ENCODE measurements around the gene ESR1. TPM values are rescaled to one million over a fixed set of nuclear protein-coding genes. Genes with fewer than 3 reads are reported as not detected.
A peak's percentile ranks its signal among the peaks of the same experiment; 100 is the strongest.

Gene ESR1
- total and polyA plus RNA-seq, 2 donors (not counting 3 experiments of a cell fraction or from before 2014, with no cell fraction given), result 0.01 TPM; not detected in 1

DNA sequence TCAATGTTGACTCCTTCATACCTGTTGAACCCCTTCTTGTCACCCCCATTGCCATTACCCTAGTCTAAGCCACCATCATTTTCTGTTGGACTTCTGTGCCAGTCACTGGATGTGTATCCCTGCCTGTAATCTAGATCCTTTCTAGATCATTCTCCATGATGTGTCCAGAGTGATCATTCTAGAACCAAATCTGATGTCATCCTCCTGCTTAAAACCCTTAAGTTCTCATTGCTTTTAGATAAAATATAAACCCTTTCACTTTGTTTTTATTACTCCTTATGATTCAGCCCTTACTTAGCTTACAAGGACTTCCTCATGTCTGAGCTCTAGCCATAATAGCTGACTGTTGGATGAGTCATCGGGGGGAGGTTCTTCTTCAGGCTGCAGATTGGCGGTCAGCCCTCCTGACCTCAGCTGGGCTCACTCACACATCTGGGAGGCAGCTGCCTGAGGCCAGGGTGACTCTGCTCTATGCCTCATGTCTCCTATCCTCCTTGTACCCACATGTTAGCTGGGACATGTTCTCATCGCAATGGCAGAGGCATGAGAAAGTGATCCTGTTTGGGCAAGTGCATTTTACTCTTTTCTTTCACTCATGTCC lies 287.6 kb downstream of the ESR1 start:
- TF ChIP-seq, protein P1, sequence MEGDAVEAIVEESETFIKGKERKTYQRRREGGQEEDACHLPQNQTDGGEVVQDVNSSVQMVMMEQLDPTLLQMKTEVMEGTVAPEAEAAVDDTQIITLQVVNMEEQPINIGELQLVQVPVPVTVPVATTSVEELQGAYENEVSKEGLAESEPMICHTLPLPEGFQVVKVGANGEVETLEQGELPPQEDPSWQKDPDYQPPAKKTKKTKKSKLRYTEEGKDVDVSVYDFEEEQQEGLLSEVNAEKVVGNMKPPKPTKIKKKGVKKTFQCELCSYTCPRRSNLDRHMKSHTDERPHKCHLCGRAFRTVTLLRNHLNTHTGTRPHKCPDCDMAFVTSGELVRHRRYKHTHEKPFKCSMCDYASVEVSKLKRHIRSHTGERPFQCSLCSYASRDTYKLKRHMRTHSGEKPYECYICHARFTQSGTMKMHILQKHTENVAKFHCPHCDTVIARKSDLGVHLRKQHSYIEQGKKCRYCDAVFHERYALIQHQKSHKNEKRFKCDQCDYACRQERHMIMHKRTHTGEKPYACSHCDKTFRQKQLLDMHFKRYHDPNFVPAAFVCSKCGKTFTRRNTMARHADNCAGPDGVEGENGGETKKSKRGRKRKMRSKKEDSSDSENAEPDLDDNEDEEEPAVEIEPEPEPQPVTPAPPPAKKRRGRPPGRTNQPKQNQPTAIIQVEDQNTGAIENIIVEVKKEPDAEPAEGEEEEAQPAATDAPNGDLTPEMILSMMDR (IDR thresholded peaks at IDR 0.05; ENCODE audit: extremely low read depth in 1 of 2, insufficient read depth in 1 of 2, low read depth in 1 of 2, low read length in 2 of 2), result no peak
- TF ChIP-seq MYC (IDR thresholded peaks at IDR 0.05; ENCODE audit: low read depth, low read length) (peak; percentile 60), GATA2 (IDR thresholded peaks at IDR 0.05; ENCODE audit: insufficient read depth, insufficient read length, low read depth, low read length) (peak; percentile 79), EZH2 (IDR thresholded peaks at IDR 0.05; ENCODE audit: borderline replicate concordance, low read depth, low read length, severe bottlenecking) (no peak), FOS (IDR thresholded peaks at IDR 0.05; ENCODE audit: borderline replicate concordance, insufficient read depth, low read length) (peak; percentile 100), JUN (IDR thresholded peaks at IDR 0.05; ENCODE audit: borderline replicate concordance, insufficient read depth, insufficient read length, low read depth) (peak; percentile 98), POLR2AphosphoS5 (IDR thresholded peaks at IDR 0.05; ENCODE audit: insufficient read depth, low read depth, low read length) (peak; percentile 93), POLR2A (IDR thresholded peaks at IDR 0.05; ENCODE audit: low read depth, low read length) (no peak)
- TF ChIP-seq, protein P2, sequence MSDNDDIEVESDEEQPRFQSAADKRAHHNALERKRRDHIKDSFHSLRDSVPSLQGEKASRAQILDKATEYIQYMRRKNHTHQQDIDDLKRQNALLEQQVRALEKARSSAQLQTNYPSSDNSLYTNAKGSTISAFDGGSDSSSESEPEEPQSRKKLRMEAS (IDR thresholded peaks at IDR 0.05; ENCODE audit: insufficient read depth, insufficient read length), result no peak
- no peaks in the 10 kb centered on the region for H3K9me1 ChIP-seq (replicated peaks; ENCODE audit: control insufficient read depth, extremely low read depth, insufficient read depth, low read length)
- POLR2A ChIA-PET, result no interaction called here
- dilution Hi-C loops (cut with MboI; ENCODE audit: extremely low pct_ligation_motif_present, low sequenced_read_pairs) (no loop called here), intact Hi-C loops (cut with micrococcal nuclease) (loop anchor here (1.0 to 5.0 kb wide), 4 partner anchors 17 to 643 kb away; partner anchors contain the start of gene RMND1)
- H3K27me3 ChIP-seq (ENCODE audit: control insufficient read depth in 2 of 2, insufficient read depth in 2 of 2, low read length in 2 of 2), result no peaks in the 10 kb centered on the region
- no peak overlapping the region for H3K4me2 ChIP-seq (ENCODE audit: insufficient read depth, low read length)
- DNase-seq (ENCODE audit: low read depth, low spot score), result peak; percentile 97
- H3K4me1 ChIP-seq (ENCODE audit: control insufficient read depth, extremely low read depth, insufficient read depth, low read length), result peaks cover 42% of the 10 kb centered on the region
- no peaks in the 10 kb centered on the region for H3K79me2 ChIP-seq (ENCODE audit: control insufficient read depth, insufficient read depth, low read length)
- no peak overlapping the region for H3K9ac ChIP-seq (replicated peaks; ENCODE audit: extremely low read depth, insufficient read depth, low read length)
- H3K9me3 ChIP-seq (replicated peaks; ENCODE audit: control insufficient read depth, insufficient read depth, low read length), result no peaks in the 10 kb centered on the region
- no TSS peak for BruUV-seq (replicated peaks)
- H3K4me3 ChIP-seq (replicated peaks in 1 of 3; ENCODE audit: insufficient read depth in 1 of 3, low read depth in 1 of 3, low read length in 3 of 3), result no peak overlapping the region
- peak; percentile 98 for FAIRE-seq
- no peaks in the 10 kb centered on the region for H3K36me3 ChIP-seq (ENCODE audit: control insufficient read depth in 2 of 2, extremely low read depth in 1 of 2, insufficient read depth in 2 of 2, low read length in 2 of 2)
- peak overlapping the region; percentile 74 for H3K27ac ChIP-seq (ENCODE audit: insufficient read depth, low read depth, low read length)
- CTCF ChIA-PET, result interaction anchor here (0.9 to 2.1 kb wide), 3 partner anchors 15 to 330 kb away, joined by 4 to 10 read pairs (median 6); no protein-coding TSS in a partner anchor
- no peaks in the 10 kb centered on the region for H4K20me1 ChIP-seq (replicated peaks; ENCODE audit: control insufficient read depth, extremely low read depth, insufficient read depth, low read length)
- no peak overlapping the region for H2AFZ ChIP-seq (ENCODE audit: low read depth, low read length)
